ENCODE measurements around the gene EXTL1. TPM values are rescaled to one million over a fixed set of nuclear protein-coding genes. Genes with fewer than 3 reads are reported as not detected.

The EXTL1 gene
- polyA plus RNA-seq, 1 of the 3 experiments (the other 2 are of a cell fraction) = 0.58 TPM

GRCh38 chr1:26044414-26044813 lies 22.8 kb downstream of the EXTL1 start:
- 66% methylated on average over 3 of the region's 3 CpGs for WGBS (ENCODE audit: low lambda C conversion rate)
- Histone ChIP-seq H3K27me3 (ENCODE audit: insufficient read depth) (peaks cover 72% of the 10 kb centered on the region), H3K4me2 (no peak overlapping the region), H3K4me3 (ENCODE audit: low read depth in 2 of 2, low read length in 1 of 2) (no peak overlapping the region), H3K9ac (no peak overlapping the region), H4K20me1 (ENCODE audit: insufficient read depth) (no peaks in the 10 kb centered on the region), H3K79me2 (ENCODE audit: insufficient read depth) (no peaks in the 10 kb centered on the region), H3K9me2 (no peaks in the 10 kb centered on the region), H3K9me3 (no peaks in the 10 kb centered on the region), H2AFZ (ENCODE audit: low read depth) (no peak overlapping the region), H3K36me3 (replicated peaks in 1 of 2; ENCODE audit: control insufficient read depth in 1 of 2, insufficient read depth in 2 of 2, low read length in 1 of 2) (no peaks in the 10 kb centered on the region), H3K4me1 (ENCODE audit: control insufficient read depth in 1 of 2, insufficient read depth in 2 of 2, low read depth in 1 of 2, low read length in 1 of 2) (no peaks in the 10 kb centered on the region; a peak in 1 of 4 replicates), H3K27ac (ENCODE audit: low read depth in 2 of 2, low read length in 1 of 2) (no peak overlapping the region), H3F3A (replicated peaks; ENCODE audit: insufficient read depth) (no peaks in the 10 kb centered on the region)
- no peak for DNase-seq
- TF ChIP-seq YY1 (IDR thresholded peaks at IDR 0.05; ENCODE audit: low read depth) (no peak), FOSL2 (IDR thresholded peaks at IDR 0.05; ENCODE audit: borderline replicate concordance, low read depth) (no peak), SMC3 (IDR thresholded peaks at IDR 0.05; ENCODE audit: low read depth, low read length) (no peak), JUND (IDR thresholded peaks at IDR 0.05) (no peak), RCOR1 (IDR thresholded peaks at IDR 0.05; ENCODE audit: low read length) (no peak), MAX (IDR thresholded peaks at IDR 0.05; ENCODE audit: low read depth) (no peak), EP300 (IDR thresholded peaks at IDR 0.05; ENCODE audit: borderline replicate concordance in 1 of 2, low read depth in 1 of 2, low read length in 1 of 2) (no peak)
- CTCF ChIA-PET = interaction anchor here (0.6 to 4.1 kb wide), 9 partner anchors 8 to 241 kb away, joined by 3 to 19 read pairs (median 3); no protein-coding TSS in a partner anchor
- POLR2A ChIA-PET = no interaction called here

GRCh38 chr1:26044971-26045721 lies 23.6 kb downstream of the EXTL1 start:
- H3K79me2 ChIP-seq (ENCODE audit: insufficient read depth) = no peaks in the 10 kb centered on the region
- H3K9me3 ChIP-seq = no peaks in the 10 kb centered on the region
- TF ChIP-seq YY1 (IDR thresholded peaks at IDR 0.05; ENCODE audit: low read depth) (no peak), FOXJ3 (CRISPR knock-in tag; IDR thresholded peaks at IDR 0.05) (no peak), GABPA (IDR thresholded peaks at IDR 0.05; ENCODE audit: low read depth) (no peak), CHD2 (IDR thresholded peaks at IDR 0.05; ENCODE audit: low read length, partially characterized antibody) (no peak), JUND (IDR thresholded peaks at IDR 0.05) (no peak), RCOR1 (IDR thresholded peaks at IDR 0.05; ENCODE audit: low read length) (no peak)
- peaks cover 72% of the 10 kb centered on the region for H3K27me3 ChIP-seq (ENCODE audit: insufficient read depth)
- H3K9ac ChIP-seq = no peak overlapping the region
- H3K4me3 ChIP-seq (ENCODE audit: low read depth in 2 of 2, low read length in 1 of 2) = no peak overlapping the region
- ChIA-PET CTCF (interaction anchor here (0.6 to 4.1 kb wide), 9 partner anchors 9 to 241 kb away, joined by 3 to 19 read pairs (median 3); partner anchors contain the start of gene ZNF593), POLR2A (no interaction called here)
- no peak overlapping the region for H2AFZ ChIP-seq (ENCODE audit: low read depth)
- peak; percentile 52 for DNase-seq
- no peak overlapping the region for H3K27ac ChIP-seq (ENCODE audit: low read depth in 2 of 2, low read length in 1 of 2)
- H3F3A ChIP-seq (replicated peaks; ENCODE audit: insufficient read depth) = no peaks in the 10 kb centered on the region
- 37% methylated on average over 16 of the region's 29 CpGs for WGBS (ENCODE audit: low lambda C conversion rate)
- no peak overlapping the region for H3K4me2 ChIP-seq
- H3K36me3 ChIP-seq (replicated peaks in 1 of 2; ENCODE audit: control insufficient read depth in 1 of 2, insufficient read depth in 2 of 2, low read length in 1 of 2) = no peaks in the 10 kb centered on the region
- no peaks in the 10 kb centered on the region; a peak in 1 of 4 replicates for H3K4me1 ChIP-seq (ENCODE audit: control insufficient read depth in 1 of 2, insufficient read depth in 2 of 2, low read depth in 1 of 2, low read length in 1 of 2)
- no peaks in the 10 kb centered on the region for H3K9me2 ChIP-seq
- H4K20me1 ChIP-seq (ENCODE audit: insufficient read depth) = no peaks in the 10 kb centered on the region

- POLR2A ChIA-PET = no interaction called here
- Histone ChIP-seq H3K4me3 (ENCODE audit: low read depth in 2 of 2, low read length in 1 of 2) (no peak within 1 kb of the TSS), H3K27me3 (ENCODE audit: insufficient read depth) (peaks cover 70% of the 10 kb centered on the region), H3F3A (replicated peaks; ENCODE audit: insufficient read depth) (no peaks in the 10 kb centered on the region), H3K9me2 (no peaks in the 10 kb centered on the region), H3K9ac (no peak within 1 kb of the TSS), H3K36me3 (replicated peaks in 1 of 2; ENCODE audit: control insufficient read depth in 1 of 2, insufficient read depth in 2 of 2, low read length in 1 of 2) (no peaks in the 10 kb centered on the region), H3K4me2 (peak within 1 kb of the TSS; percentile 15; the same call in 1 of the 2 replicates), H3K9me3 (no peaks in the 10 kb centered on the region), H3K27ac (ENCODE audit: low read depth in 2 of 2, low read length in 1 of 2) (no peak within 1 kb of the TSS), H3K4me1 (ENCODE audit: control insufficient read depth in 1 of 2, insufficient read depth in 2 of 2, low read depth in 1 of 2, low read length in 1 of 2) (no peaks in the 10 kb centered on the region; a peak in 1 of 4 replicates), H3K79me2 (ENCODE audit: insufficient read depth) (no peaks in the 10 kb centered on the region), H2AFZ (ENCODE audit: low read depth) (no peak within 1 kb of the TSS), H4K20me1 (ENCODE audit: insufficient read depth) (no peaks in the 10 kb centered on the region)
- DNase-seq = peak; percentile 71
- TF ChIP-seq FOXJ3 (CRISPR knock-in tag; IDR thresholded peaks at IDR 0.05) (no peak), EZH2phosphoT487 (IDR thresholded peaks at IDR 0.05; ENCODE audit: borderline replicate concordance, low read depth) (peak; percentile 66; the same call in 1 of the 2 replicates)
- WGBS (ENCODE audit: low lambda C conversion rate) = no CpG with 5 or more reads among the region's 62 CpGs
- CTCF ChIA-PET = interaction anchor here (1.0 to 4.1 kb wide), 5 partner anchors 9 to 124 kb away, joined by 3 to 19 read pairs (median 5); partner anchors contain the start of gene ZNF593
Measured at GRCh38 chr1:26045722-26046245, 24.2 kb downstream of the EXTL1 start, which contains the start of gene SLC30A2. Gene SLC30A2, minus strand, starts transcription at chr1:26046118. Its CDS starts 222 bp downstream, at chr1:26045896.

All from SK-N-SH (cell line).